Fibroblast of pulmonary artery (primary cell): ENCODE measurements around the gene TCERG1L.

ENCODE experiments used
- DNase-seq: peaks from one replicate; pipeline ENCODE4 v3.0.0-alpha.2; 2010; ENCODE audit warnings: low read depth
- H3K4me3 ChIP-seq: replicated peaks from 2 replicates; pipeline ENCODE4 v1.5.1; 2011; ENCODE audit warnings: low read depth, mild to moderate bottlenecking, control low read depth, low read length, moderate library complexity
- TF ChIP-seq, protein P1 (sequence below): IDR thresholded peaks from 2 replicates; pipeline ENCODE4 v1.5.1; 2011; ENCODE audit warnings: mild to moderate bottlenecking, control low read depth, low read length, inconsistent platforms; ENCODE audit errors: missing control alignments

The TCERG1L gene

DNA sequence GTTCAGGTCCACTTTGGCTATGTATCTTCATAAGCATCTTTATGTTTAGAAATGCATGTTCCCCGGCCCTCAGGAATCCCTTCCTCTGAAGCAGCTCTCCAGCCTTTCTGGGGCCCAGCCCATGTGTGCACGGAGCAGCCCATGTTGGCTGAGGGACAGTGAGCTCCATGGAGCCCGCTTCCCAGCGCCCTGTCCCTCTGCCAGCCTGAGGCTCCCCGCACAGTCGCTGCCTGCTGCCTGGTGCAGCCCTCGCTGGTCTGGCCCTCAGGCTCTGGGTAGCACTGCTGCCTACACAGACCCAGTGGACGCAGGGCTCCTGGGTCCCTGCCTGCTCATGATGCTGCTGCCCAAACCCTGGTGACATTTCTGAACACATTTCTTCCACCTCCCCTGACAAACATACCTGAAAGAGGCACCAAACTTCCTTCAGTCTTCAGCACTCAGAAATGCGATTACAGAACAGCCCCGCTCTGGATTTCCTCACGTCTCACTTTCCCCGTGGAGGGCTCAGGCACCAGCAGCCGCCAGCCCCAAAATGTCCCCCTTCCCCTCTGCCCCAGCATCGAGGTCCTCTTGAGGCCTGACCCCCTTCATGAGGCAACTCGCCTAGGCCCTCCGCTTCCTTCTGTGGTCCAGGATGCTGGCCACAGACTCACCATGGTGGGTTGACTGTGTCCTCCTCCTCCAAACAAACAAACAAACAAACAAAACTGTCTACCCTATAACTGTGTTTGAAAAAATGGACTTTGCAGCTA lies 5.0 kb upstream of the TCERG1L start:
- TF ChIP-seq, protein P1, sequence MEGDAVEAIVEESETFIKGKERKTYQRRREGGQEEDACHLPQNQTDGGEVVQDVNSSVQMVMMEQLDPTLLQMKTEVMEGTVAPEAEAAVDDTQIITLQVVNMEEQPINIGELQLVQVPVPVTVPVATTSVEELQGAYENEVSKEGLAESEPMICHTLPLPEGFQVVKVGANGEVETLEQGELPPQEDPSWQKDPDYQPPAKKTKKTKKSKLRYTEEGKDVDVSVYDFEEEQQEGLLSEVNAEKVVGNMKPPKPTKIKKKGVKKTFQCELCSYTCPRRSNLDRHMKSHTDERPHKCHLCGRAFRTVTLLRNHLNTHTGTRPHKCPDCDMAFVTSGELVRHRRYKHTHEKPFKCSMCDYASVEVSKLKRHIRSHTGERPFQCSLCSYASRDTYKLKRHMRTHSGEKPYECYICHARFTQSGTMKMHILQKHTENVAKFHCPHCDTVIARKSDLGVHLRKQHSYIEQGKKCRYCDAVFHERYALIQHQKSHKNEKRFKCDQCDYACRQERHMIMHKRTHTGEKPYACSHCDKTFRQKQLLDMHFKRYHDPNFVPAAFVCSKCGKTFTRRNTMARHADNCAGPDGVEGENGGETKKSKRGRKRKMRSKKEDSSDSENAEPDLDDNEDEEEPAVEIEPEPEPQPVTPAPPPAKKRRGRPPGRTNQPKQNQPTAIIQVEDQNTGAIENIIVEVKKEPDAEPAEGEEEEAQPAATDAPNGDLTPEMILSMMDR = no peak
- no peak for DNase-seq
- H3K4me3 ChIP-seq = no peak overlapping the region

DNA sequence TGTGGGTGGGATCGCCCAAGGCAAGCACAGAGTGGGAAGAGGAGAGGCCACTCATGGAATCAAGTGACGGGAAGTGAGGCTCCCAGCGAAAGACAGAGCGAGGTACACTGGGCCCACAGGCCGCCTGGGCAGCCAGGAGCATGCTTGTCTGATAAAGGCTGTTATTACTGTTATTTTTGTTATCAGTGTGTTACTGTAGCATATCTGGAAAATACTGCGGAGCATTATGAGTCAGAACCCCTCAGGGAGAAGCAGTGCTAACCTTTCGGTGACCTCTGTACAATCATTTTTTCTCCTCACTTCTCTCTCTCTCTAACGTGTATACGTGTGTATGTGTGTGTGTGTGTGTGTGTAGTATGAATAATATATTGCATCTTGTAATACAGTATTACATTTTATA lies 3.8 kb upstream of the TCERG1L start:
- no peak for DNase-seq
- TF ChIP-seq, protein P1 = no peak
- no peak overlapping the region for H3K4me3 ChIP-seq

- H3K4me3 ChIP-seq = no peak overlapping the region
- no peak for DNase-seq
- TF ChIP-seq, protein P1 = no peak
Observed at GRCh38 chr10:131314799-131315198, 3.3 kb upstream of the TCERG1L start.

- H3K4me3 ChIP-seq = no peak overlapping the region
- TF ChIP-seq, protein P1 = no peak
- no peak for DNase-seq
Observed at GRCh38 chr10:131314148-131314547, 2.6 kb upstream of the TCERG1L start.

GRCh38 chr10:131313377-131313776 lies 1.9 kb upstream of the TCERG1L start:
- DNase-seq = no peak
- H3K4me3 ChIP-seq = no peak overlapping the region
- TF ChIP-seq, protein P1 = no peak

GRCh38 chr10:131312478-131312836 lies 936 bp upstream of the TCERG1L start:
- no peak overlapping the region for H3K4me3 ChIP-seq
- TF ChIP-seq, protein P1 = no peak
- no peak for DNase-seq

GRCh38 chr10:131311402-131311660 lies 190 bp downstream of the TCERG1L start:
- no peak overlapping the region for H3K4me3 ChIP-seq
- TF ChIP-seq, protein P1 = no peak
- DNase-seq = no peak
